ENCODE results near the gene PRMT7. TPM values are rescaled to one million over a fixed set of nuclear protein-coding genes. Genes with fewer than 3 reads are reported as not detected.

The PRMT7 gene
- total RNA-seq, 1 experiment from 2014 or later, result 44.6 TPM

DNA sequence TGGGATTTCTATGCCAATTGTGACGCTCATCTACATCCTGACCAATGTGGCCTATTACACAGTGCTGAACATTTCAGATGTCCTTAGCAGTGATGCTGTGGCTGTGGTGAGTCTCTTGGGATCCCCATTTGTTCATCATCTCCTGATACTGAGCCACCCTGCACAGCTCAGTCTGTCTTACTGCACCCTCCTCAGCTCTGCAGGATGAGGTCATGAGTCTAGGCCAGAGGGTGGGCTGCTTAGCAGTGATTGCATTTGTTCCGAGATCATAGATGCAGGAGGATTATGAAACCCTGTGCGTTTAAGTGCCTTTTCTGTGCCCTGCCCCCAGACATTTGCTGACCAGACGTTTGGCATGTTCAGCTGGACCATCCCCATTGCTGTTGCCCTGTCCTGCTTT is 19.6 kb upstream of the PRMT7 start:
- H3K9me2 ChIP-seq (replicated peaks; ENCODE audit: insufficient read depth, low read length), result no peaks in the 10 kb centered on the region

DNA sequence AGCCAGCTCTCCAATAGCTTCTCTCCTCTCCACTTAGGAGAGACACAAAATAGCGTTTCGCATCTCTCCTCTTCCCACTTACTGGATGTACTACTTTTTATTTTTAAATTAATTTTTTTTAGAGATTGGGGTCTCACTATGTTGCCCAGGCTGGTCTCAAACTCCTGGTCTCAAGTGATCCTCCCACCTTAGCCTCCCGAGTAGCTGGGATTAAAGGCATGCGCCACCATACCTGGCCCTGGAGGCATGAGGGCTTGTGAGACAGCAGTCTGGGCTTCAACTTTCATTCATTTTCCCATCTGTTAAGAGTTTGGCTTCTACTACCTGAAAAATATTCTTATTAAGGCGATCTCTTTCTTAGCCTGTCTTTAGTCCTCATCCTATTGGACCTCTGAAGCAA is 18.4 kb upstream of the PRMT7 start:
- no peak overlapping the region for H3K4me2 ChIP-seq (ENCODE audit: low read depth, low read length, poor library complexity, severe bottlenecking)
- no peak overlapping the region for H3K9ac ChIP-seq (ENCODE audit: low read length)
- H3K36me3 ChIP-seq (ENCODE audit: insufficient read depth, low read length), result peaks cover 38% of the 10 kb centered on the region
- H3K79me2 ChIP-seq (ENCODE audit: low read length), result peaks cover 35% of the 10 kb centered on the region
- no peaks in the 10 kb centered on the region for H3K9me2 ChIP-seq (replicated peaks; ENCODE audit: insufficient read depth, low read length)
- H3K4me1 ChIP-seq (ENCODE audit: low read length), result peaks cover 52% of the 10 kb centered on the region
- peak overlapping the region; percentile 91; the same call in 1 of the 2 replicates for H3K27ac ChIP-seq (ENCODE audit: low read length)
- H4K20me1 ChIP-seq (ENCODE audit: insufficient read depth, low read depth, low read length), result peaks cover 5% of the 10 kb centered on the region; the same call in 1 of the 2 replicates
- no peak overlapping the region for H2AFZ ChIP-seq (ENCODE audit: low read length)
- H3K4me3 ChIP-seq (ENCODE audit: low read length), result no peak overlapping the region
- no peak for DNase-seq
- H3K9me3 ChIP-seq (ENCODE audit: low read length), result no peaks in the 10 kb centered on the region
- no peaks in the 10 kb centered on the region for H3K27me3 ChIP-seq (ENCODE audit: low read length)

More for the DNA sequence above, 19.6 kb upstream of the PRMT7 start:
- Histone ChIP-seq H4K20me1 (ENCODE audit: insufficient read depth, low read depth, low read length) (peaks cover 5% of the 10 kb centered on the region; the same call in 1 of the 2 replicates), H3K4me3 (ENCODE audit: low read length) (no peak overlapping the region), H3K27ac (ENCODE audit: low read length) (peak overlapping the region; percentile 91), H3K4me2 (ENCODE audit: low read depth, low read length, poor library complexity, severe bottlenecking) (no peak overlapping the region), H3K36me3 (ENCODE audit: insufficient read depth, low read length) (peaks cover 37% of the 10 kb centered on the region), H2AFZ (ENCODE audit: low read length) (no peak overlapping the region), H3K9me3 (ENCODE audit: low read length) (no peaks in the 10 kb centered on the region), H3K9ac (ENCODE audit: low read length) (no peak overlapping the region), H3K27me3 (ENCODE audit: low read length) (no peaks in the 10 kb centered on the region), H3K79me2 (ENCODE audit: low read length) (peaks cover 44% of the 10 kb centered on the region), H3K4me1 (ENCODE audit: low read length) (peaks cover 53% of the 10 kb centered on the region)
- DNase-seq, result no peak

DNA sequence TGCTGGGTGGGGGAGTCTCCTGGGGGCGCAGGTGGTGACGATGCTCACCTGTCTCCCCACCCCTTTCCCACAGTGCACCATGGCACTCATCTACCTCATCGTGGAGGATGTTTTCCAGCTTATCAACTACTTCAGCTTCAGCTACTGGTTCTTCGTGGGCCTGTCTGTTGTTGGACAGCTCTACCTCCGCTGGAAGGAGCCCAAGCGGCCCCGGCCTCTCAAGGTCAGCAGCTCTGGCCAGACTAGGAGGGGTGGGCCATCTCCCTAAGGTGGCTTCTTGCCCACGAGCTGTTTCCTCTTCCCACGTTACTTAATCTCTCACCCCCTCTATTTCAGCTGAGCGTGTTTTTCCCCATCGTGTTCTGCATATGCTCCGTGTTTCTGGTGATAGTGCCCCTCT is 14.5 kb upstream of the PRMT7 start:
- Histone ChIP-seq H3K27me3 (ENCODE audit: low read length) (no peaks in the 10 kb centered on the region), H3K9me3 (ENCODE audit: low read length) (no peaks in the 10 kb centered on the region), H3K27ac (ENCODE audit: low read length) (no peak overlapping the region), H3K79me2 (ENCODE audit: low read length) (peaks cover 34% of the 10 kb centered on the region), H3K9ac (ENCODE audit: low read length) (no peak overlapping the region), H3K4me3 (ENCODE audit: low read length) (no peak overlapping the region), H3K4me1 (ENCODE audit: low read length) (peaks cover 13% of the 10 kb centered on the region), H2AFZ (ENCODE audit: low read length) (no peak overlapping the region), H3K36me3 (ENCODE audit: insufficient read depth, low read length) (peaks cover 57% of the 10 kb centered on the region), H3K9me2 (replicated peaks; ENCODE audit: insufficient read depth, low read length) (no peaks in the 10 kb centered on the region), H4K20me1 (ENCODE audit: insufficient read depth, low read depth, low read length) (0 out of 2 replicates have a peak, but pooled peaks cover 5% of the 10 kb centered on the region), H3K4me2 (ENCODE audit: low read depth, low read length, poor library complexity, severe bottlenecking) (no peak overlapping the region)
- no peak for DNase-seq

DNA sequence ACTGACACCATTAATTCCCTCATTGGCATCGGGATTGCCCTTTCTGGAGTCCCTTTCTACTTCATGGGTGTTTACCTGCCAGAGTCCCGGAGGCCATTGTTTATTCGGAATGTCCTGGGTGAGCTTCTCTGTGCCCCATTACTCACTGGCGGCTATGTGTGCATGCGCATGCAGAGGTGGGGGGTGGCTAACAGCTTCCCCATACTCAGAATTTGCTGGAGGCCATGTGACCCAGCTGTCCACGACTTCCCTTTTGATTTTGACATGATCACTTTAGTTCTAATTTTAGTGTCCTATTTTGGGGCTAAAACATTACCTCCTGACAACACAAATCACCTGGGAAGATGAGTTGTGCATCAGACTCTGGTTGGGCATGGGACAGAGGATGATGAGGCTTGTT is 14.1 kb upstream of the PRMT7 start:
- Histone ChIP-seq H3K27me3 (ENCODE audit: low read length) (no peaks in the 10 kb centered on the region), H2AFZ (ENCODE audit: low read length) (no peak overlapping the region), H3K4me2 (ENCODE audit: low read depth, low read length, poor library complexity, severe bottlenecking) (no peak overlapping the region), H3K79me2 (ENCODE audit: low read length) (peaks cover 30% of the 10 kb centered on the region), H3K9me3 (ENCODE audit: low read length) (no peaks in the 10 kb centered on the region), H3K9me2 (replicated peaks; ENCODE audit: insufficient read depth, low read length) (no peaks in the 10 kb centered on the region), H3K4me1 (ENCODE audit: low read length) (peaks cover 14% of the 10 kb centered on the region), H3K36me3 (ENCODE audit: insufficient read depth, low read length) (peaks cover 56% of the 10 kb centered on the region), H4K20me1 (ENCODE audit: insufficient read depth, low read depth, low read length) (0 out of 2 replicates have a peak, but pooled peaks cover 5% of the 10 kb centered on the region), H3K27ac (ENCODE audit: low read length) (peak overlapping the region; percentile 14; the same call in 1 of the 2 replicates), H3K4me3 (ENCODE audit: low read length) (no peak overlapping the region), H3K9ac (ENCODE audit: low read length) (no peak overlapping the region)
- no peak for DNase-seq

DNA sequence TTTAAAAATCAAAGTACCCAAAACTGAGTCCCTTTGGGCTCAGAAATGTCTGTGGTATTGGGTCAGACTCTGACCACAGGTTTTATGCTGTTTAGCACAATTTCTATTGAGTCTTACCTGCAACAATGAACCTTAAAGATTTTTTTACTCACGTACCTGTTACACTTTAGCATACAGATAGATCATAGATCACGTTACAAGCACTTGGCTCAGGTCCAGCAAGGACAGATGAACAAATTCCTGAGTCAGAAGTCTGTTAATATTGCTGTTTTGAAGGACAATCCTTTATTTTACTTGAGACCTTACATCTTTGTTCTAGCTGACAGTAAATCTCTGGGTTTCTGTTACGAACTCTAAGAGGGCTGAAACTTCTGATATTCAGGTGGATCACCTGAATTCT is 12.9 kb upstream of the PRMT7 start:
- Histone ChIP-seq H3K27me3 (ENCODE audit: low read length) (no peaks in the 10 kb centered on the region), H3K9me2 (replicated peaks; ENCODE audit: insufficient read depth, low read length) (no peaks in the 10 kb centered on the region), H3K4me1 (ENCODE audit: low read length) (peaks cover 23% of the 10 kb centered on the region)

DNA sequence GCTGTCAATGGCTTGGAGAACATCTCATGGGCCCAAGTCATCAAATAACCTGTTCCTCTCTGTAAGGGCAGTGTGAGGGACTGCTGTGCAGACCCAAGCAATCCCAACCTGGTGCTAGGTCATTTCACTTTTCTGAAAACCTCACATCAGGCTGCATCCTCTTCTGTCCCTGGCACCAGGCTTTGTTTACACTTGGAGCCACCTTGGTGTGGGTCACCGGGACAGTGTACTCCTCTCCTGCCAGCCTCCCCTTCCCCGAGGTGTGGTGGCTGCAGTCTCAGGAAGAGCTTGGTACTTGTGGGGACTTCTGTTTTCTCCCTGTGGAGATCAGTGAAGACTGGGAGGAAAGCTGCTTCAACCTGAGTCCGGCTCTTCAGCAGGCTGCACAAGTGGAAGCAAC is 12.5 kb upstream of the PRMT7 start:
- no peak overlapping the region for H3K27ac ChIP-seq (ENCODE audit: low read length)
- no peak overlapping the region for H3K9ac ChIP-seq (ENCODE audit: low read length)
- peaks cover 23% of the 10 kb centered on the region for H3K4me1 ChIP-seq (ENCODE audit: low read length)
- H2AFZ ChIP-seq (ENCODE audit: low read length), result no peak overlapping the region
- no peak for DNase-seq
- no peaks in the 10 kb centered on the region for H3K9me2 ChIP-seq (replicated peaks; ENCODE audit: insufficient read depth, low read length)
- 0 out of 2 replicates have a peak, but pooled peaks cover 5% of the 10 kb centered on the region for H4K20me1 ChIP-seq (ENCODE audit: insufficient read depth, low read depth, low read length)
- no peak overlapping the region for H3K4me3 ChIP-seq (ENCODE audit: low read length)
- no peaks in the 10 kb centered on the region for H3K9me3 ChIP-seq (ENCODE audit: low read length)
- H3K79me2 ChIP-seq (ENCODE audit: low read length), result peaks cover 24% of the 10 kb centered on the region
- no peak overlapping the region for H3K4me2 ChIP-seq (ENCODE audit: low read depth, low read length, poor library complexity, severe bottlenecking)
- H3K36me3 ChIP-seq (ENCODE audit: insufficient read depth, low read length), result peaks cover 61% of the 10 kb centered on the region
- H3K27me3 ChIP-seq (ENCODE audit: low read length), result no peaks in the 10 kb centered on the region

More for the DNA sequence above, 12.9 kb upstream of the PRMT7 start:
- H4K20me1 ChIP-seq (ENCODE audit: insufficient read depth, low read depth, low read length), result 0 out of 2 replicates have a peak, but pooled peaks cover 5% of the 10 kb centered on the region
- H3K79me2 ChIP-seq (ENCODE audit: low read length), result peaks cover 25% of the 10 kb centered on the region
- no peak overlapping the region for H3K27ac ChIP-seq (ENCODE audit: low read length)
- peaks cover 60% of the 10 kb centered on the region for H3K36me3 ChIP-seq (ENCODE audit: insufficient read depth, low read length)
- no peaks in the 10 kb centered on the region for H3K9me3 ChIP-seq (ENCODE audit: low read length)
- H3K4me2 ChIP-seq (ENCODE audit: low read depth, low read length, poor library complexity, severe bottlenecking), result no peak overlapping the region
- no peak overlapping the region for H3K4me3 ChIP-seq (ENCODE audit: low read length)
- no peak for DNase-seq
- no peak overlapping the region for H3K9ac ChIP-seq (ENCODE audit: low read length)
- no peak overlapping the region for H2AFZ ChIP-seq (ENCODE audit: low read length)

DNA sequence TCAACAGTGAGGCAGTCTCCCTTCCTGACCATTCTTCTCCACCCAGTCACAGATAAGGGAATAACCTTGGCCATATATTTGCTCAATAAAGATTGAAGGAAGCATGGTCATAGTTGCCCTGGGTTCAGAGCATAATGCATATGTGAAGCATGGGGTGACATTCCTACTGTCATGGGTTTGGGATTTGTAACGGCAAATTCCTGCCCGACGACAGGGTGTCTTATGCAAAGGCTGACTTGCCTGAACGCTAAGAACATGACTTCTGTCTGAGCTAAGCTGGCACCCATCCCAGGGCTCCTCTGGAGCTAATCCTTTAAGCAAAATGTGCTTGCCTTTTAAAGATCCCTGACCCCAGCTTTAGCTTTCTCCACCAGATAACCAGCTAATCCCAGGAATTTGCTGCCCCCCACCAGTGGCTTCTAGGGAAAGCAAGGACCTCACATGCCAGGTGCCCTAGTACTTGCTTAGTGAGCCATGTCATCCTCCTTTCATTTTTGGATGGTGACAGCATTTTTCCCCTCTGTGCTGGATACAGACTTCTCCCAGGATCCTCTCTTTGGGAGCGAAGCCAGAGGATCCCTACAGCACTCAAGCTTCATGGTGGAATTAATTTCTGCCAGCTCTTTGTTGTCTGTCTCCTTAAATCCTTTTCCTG is 11.8 kb upstream of the PRMT7 start:
- peaks cover 23% of the 10 kb centered on the region for H3K4me1 ChIP-seq (ENCODE audit: low read length)
- no peaks in the 10 kb centered on the region for H3K9me3 ChIP-seq (ENCODE audit: low read length)
- no peaks in the 10 kb centered on the region for H3K27me3 ChIP-seq (ENCODE audit: low read length)
- no peaks in the 10 kb centered on the region for H3K9me2 ChIP-seq (replicated peaks; ENCODE audit: insufficient read depth, low read length)
- peaks cover 67% of the 10 kb centered on the region for H3K36me3 ChIP-seq (ENCODE audit: insufficient read depth, low read length)
- H3K79me2 ChIP-seq (ENCODE audit: low read length), result peaks cover 25% of the 10 kb centered on the region
- DNase-seq, result no peak
- H3K27ac ChIP-seq (ENCODE audit: low read length), result 0 out of 2 replicates have a peak overlapping the region, but pooled peaks have one; percentile 24
- H3K4me3 ChIP-seq (ENCODE audit: low read length), result no peak overlapping the region
- no peak overlapping the region for H2AFZ ChIP-seq (ENCODE audit: low read length)
- H3K9ac ChIP-seq (ENCODE audit: low read length), result no peak overlapping the region
- H4K20me1 ChIP-seq (ENCODE audit: insufficient read depth, low read depth, low read length), result 0 out of 2 replicates have a peak, but pooled peaks cover 5% of the 10 kb centered on the region
- H3K4me2 ChIP-seq (ENCODE audit: low read depth, low read length, poor library complexity, severe bottlenecking), result no peak overlapping the region

DNA sequence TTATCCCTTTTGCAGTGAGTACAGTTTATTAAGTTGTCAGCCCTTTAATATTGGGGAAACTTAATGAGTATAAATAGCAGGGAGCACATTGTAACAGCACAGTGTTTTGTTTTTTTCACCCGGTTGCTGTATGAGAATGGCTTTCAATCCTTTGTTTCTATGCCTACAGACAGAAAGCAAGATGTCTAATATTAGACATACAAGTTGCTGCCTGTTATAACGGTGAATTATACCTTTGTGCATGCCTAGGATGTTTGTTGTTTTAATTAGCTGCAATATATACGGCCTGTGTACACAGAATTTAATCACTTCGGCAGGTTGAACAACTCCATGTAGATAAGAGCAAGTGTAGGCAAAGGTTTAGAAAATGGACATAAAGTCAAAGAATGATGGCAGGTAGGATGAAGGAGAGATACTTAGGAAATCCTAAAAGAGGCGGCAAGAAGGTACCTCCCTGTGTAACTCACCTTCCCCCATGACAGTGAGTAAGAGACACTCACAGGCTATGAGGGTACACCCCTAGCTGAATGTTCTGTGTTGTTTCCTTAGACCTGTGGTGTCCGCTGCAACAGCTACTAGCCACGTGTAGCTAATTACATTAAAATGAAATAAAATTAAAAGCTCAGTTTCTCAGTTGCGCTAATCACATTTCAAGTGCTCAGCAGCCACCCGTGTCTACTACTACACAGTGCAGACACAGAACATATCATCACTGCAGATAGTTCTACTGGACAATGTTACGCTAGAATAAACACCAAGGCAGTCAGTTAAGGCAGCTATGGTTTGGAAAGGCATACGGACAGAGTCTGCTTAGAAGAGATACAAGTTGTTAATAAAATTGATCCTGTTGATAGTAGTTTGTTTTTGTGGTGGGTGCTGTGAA is 11.0 kb upstream of the PRMT7 start:
- H3K9me3 ChIP-seq (ENCODE audit: low read length), result no peaks in the 10 kb centered on the region
- DNase-seq, result no peak
- H3K4me2 ChIP-seq (ENCODE audit: low read depth, low read length, poor library complexity, severe bottlenecking), result no peak overlapping the region
- H2AFZ ChIP-seq (ENCODE audit: low read length), result no peak overlapping the region
- 0 out of 2 replicates have a peak, but pooled peaks cover 5% of the 10 kb centered on the region for H4K20me1 ChIP-seq (ENCODE audit: insufficient read depth, low read depth, low read length)
- H3K9me2 ChIP-seq (replicated peaks; ENCODE audit: insufficient read depth, low read length), result no peaks in the 10 kb centered on the region
- H3K4me1 ChIP-seq (ENCODE audit: low read length), result peaks cover 23% of the 10 kb centered on the region
- peaks cover 67% of the 10 kb centered on the region for H3K36me3 ChIP-seq (ENCODE audit: insufficient read depth, low read length)
- no peaks in the 10 kb centered on the region for H3K27me3 ChIP-seq (ENCODE audit: low read length)
- peaks cover 26% of the 10 kb centered on the region for H3K79me2 ChIP-seq (ENCODE audit: low read length)
- peak overlapping the region; percentile 24; the same call in 1 of the 2 replicates for H3K27ac ChIP-seq (ENCODE audit: low read length)
- H3K4me3 ChIP-seq (ENCODE audit: low read length), result no peak overlapping the region
- H3K9ac ChIP-seq (ENCODE audit: low read length), result no peak overlapping the region
